Muscle layer of colon (tissue), 2 donors: ENCODE data around the gene MRPL30.

Experiments
- H3K27ac ChIP-seq: one replicate; pipeline ENCODE4 v1.7.0; 2013; ENCODE audit warnings: low read depth, mild to moderate bottlenecking, low read length, moderate library complexity
- H3K27me3 ChIP-seq, 2 donors: one replicate each; pipeline ENCODE4 v1.7.0; 2013; ENCODE audit warnings: low read length in 2 of 2, mild to moderate bottlenecking in 2 of 2; ENCODE audit not compliant: insufficient read depth in 2 of 2, control insufficient read depth in 1 of 2
- H3K36me3 ChIP-seq: one replicate; pipeline ENCODE4 v1.7.0; 2013; ENCODE audit warnings: mild to moderate bottlenecking, low read length; ENCODE audit not compliant: insufficient read depth
- H3K4me1 ChIP-seq: one replicate; pipeline ENCODE4 v1.7.0; 2013; ENCODE audit warnings: mild to moderate bottlenecking, low read length; ENCODE audit not compliant: insufficient read depth
- H3K4me3 ChIP-seq, 2 donors: one replicate each; pipeline ENCODE4 v1.7.0; 2013; ENCODE audit warnings: low read length in 2 of 2, low read depth in 1 of 2, mild to moderate bottlenecking in 1 of 2, moderate library complexity in 1 of 2
- H3K9ac ChIP-seq: one replicate; pipeline ENCODE4 v1.7.0; 2013; ENCODE audit warnings: low read length
- H3K9me3 ChIP-seq: one replicate; pipeline ENCODE4 v1.7.0; 2013; ENCODE audit warnings: mild to moderate bottlenecking, low read length
- donor health status: abdominal sarcoma.
- donor health status: Adenocarcinoma of cecum.

MRPL30 gene

GRCh38 chr2:99154643-99155536 is 26.1 kb upstream of the MRPL30 start, which contains the start of the genes LIPT1 and TSGA10:
TSS of gene LIPT1 (plus strand) at chr2:99154967. CDS start at chr2:99161958, 6,991 bp downstream.
TSS of gene TSGA10 (minus strand) at chr2:99154942. CDS start at chr2:99109439, 45,503 bp downstream.
- H3K27me3 ChIP-seq: no peaks in the 10 kb centered on the region
- H3K9me3 ChIP-seq: no peaks in the 10 kb centered on the region
- peaks cover 20% of the 10 kb centered on the region for H3K36me3 ChIP-seq
- peaks cover 17% of the 10 kb centered on the region for H3K4me1 ChIP-seq
- peak within 1 kb of the TSS; percentile 78 to 84 for H3K4me3 ChIP-seq
- peak within 1 kb of the TSS; percentile 97 for H3K27ac ChIP-seq
- peak within 1 kb of the TSS; percentile 62 for H3K9ac ChIP-seq

- H3K9ac ChIP-seq: no peak overlapping the region
- H3K4me3 ChIP-seq: no peak overlapping the region
- H3K9me3 ChIP-seq: no peaks in the 10 kb centered on the region
- no peak overlapping the region for H3K27ac ChIP-seq
- no peaks in the 10 kb centered on the region for H3K27me3 ChIP-seq
- H3K4me1 ChIP-seq: peaks cover 17% of the 10 kb centered on the region
- peaks cover 24% of the 10 kb centered on the region for H3K36me3 ChIP-seq
Observed at GRCh38 chr2:99156891-99157290, 24.1 kb upstream of the MRPL30 start.

- no peak overlapping the region for H3K9ac ChIP-seq
- no peaks in the 10 kb centered on the region for H3K27me3 ChIP-seq
- peaks cover 24% of the 10 kb centered on the region for H3K36me3 ChIP-seq
- H3K4me1 ChIP-seq: peaks cover 16% of the 10 kb centered on the region
- H3K27ac ChIP-seq: no peak overlapping the region
- no peak overlapping the region for H3K4me3 ChIP-seq
- no peaks in the 10 kb centered on the region for H3K9me3 ChIP-seq
Observed at GRCh38 chr2:99158599-99158998, 22.4 kb upstream of the MRPL30 start.

GRCh38 chr2:99159594-99159993 is 21.4 kb upstream of the MRPL30 start:
- Histone ChIP-seq H3K9ac (no peak overlapping the region), H3K9me3 (no peaks in the 10 kb centered on the region), H3K36me3 (peaks cover 24% of the 10 kb centered on the region), H3K4me1 (peaks cover 10% of the 10 kb centered on the region), H3K4me3 (no peak overlapping the region), H3K27me3 (no peaks in the 10 kb centered on the region), H3K27ac (no peak overlapping the region)

- H3K36me3 ChIP-seq: peaks cover 22% of the 10 kb centered on the region
- H3K4me3 ChIP-seq: no peak overlapping the region
- no peaks in the 10 kb centered on the region for H3K27me3 ChIP-seq
- no peaks in the 10 kb centered on the region for H3K9me3 ChIP-seq
- H3K4me1 ChIP-seq: no peaks in the 10 kb centered on the region
- no peak overlapping the region for H3K27ac ChIP-seq
- H3K9ac ChIP-seq: no peak overlapping the region
Observed at GRCh38 chr2:99166218-99166617, 14.8 kb upstream of the MRPL30 start.

GRCh38 chr2:99169534-99169933 is 11.4 kb upstream of the MRPL30 start:
- H3K36me3 ChIP-seq: peaks cover 32% of the 10 kb centered on the region

GRCh38 chr2:99171377-99172140 is 9.4 kb upstream of the MRPL30 start:
- Histone ChIP-seq H3K36me3 (peaks cover 32% of the 10 kb centered on the region), H3K9ac (no peak overlapping the region), H3K4me1 (no peaks in the 10 kb centered on the region), H3K27ac (no peak overlapping the region), H3K4me3 (no peak overlapping the region), H3K9me3 (no peaks in the 10 kb centered on the region), H3K27me3 (no peaks in the 10 kb centered on the region)

More at GRCh38 chr2:99169534-99169933, 11.4 kb upstream of the MRPL30 start:
- Histone ChIP-seq H3K4me3 (no peak overlapping the region), H3K9me3 (no peaks in the 10 kb centered on the region), H3K9ac (no peak overlapping the region), H3K27me3 (no peaks in the 10 kb centered on the region), H3K4me1 (no peaks in the 10 kb centered on the region), H3K27ac (no peak overlapping the region)

- Histone ChIP-seq H3K9ac (peak overlapping the region; percentile 84), H3K4me3 (peak overlapping the region; percentile 76 to 92), H3K27ac (peak overlapping the region; percentile 86), H3K4me1 (peaks cover 27% of the 10 kb centered on the region), H3K27me3 (no peaks in the 10 kb centered on the region), H3K9me3 (no peaks in the 10 kb centered on the region), H3K36me3 (no peaks in the 10 kb centered on the region)
Observed at GRCh38 chr2:99181624-99182000, 628 bp downstream of the MRPL30 start.

- Histone ChIP-seq H3K36me3 (peaks cover 4% of the 10 kb centered on the region), H3K9me3 (no peaks in the 10 kb centered on the region), H3K27me3 (no peaks in the 10 kb centered on the region), H3K9ac (no peak overlapping the region), H3K27ac (no peak overlapping the region), H3K4me3 (no peak overlapping the region), H3K4me1 (peaks cover 27% of the 10 kb centered on the region)
Observed at GRCh38 chr2:99183025-99183424, 2.0 kb downstream of the MRPL30 start.

GRCh38 chr2:99184811-99185210 is 3.8 kb downstream of the MRPL30 start:
- Histone ChIP-seq H3K9ac (no peak overlapping the region), H3K9me3 (no peaks in the 10 kb centered on the region), H3K27ac (no peak overlapping the region), H3K4me1 (peaks cover 17% of the 10 kb centered on the region), H3K27me3 (no peaks in the 10 kb centered on the region), H3K36me3 (peaks cover 14% of the 10 kb centered on the region), H3K4me3 (no peak overlapping the region)

- peaks cover 7% of the 10 kb centered on the region for H3K4me1 ChIP-seq
- peaks cover 20% of the 10 kb centered on the region for H3K36me3 ChIP-seq
Observed at GRCh38 chr2:99187011-99187410, 6.0 kb downstream of the MRPL30 start.

More at GRCh38 chr2:99187011-99187410, 6.0 kb downstream of the MRPL30 start:
- Histone ChIP-seq H3K4me3 (no peak overlapping the region), H3K27ac (no peak overlapping the region), H3K9me3 (no peaks in the 10 kb centered on the region), H3K9ac (no peak overlapping the region), H3K27me3 (no peaks in the 10 kb centered on the region)
